DOHH2 (cell line): ENCODE measurements around the gene CDK17.

ENCODE experiments used
- H3F3A ChIP-seq: fragments of 200-600 bp; sonication (generic), shearing (Covaris generic); 2 replicates; pipeline ENCODE4 v1.6.0; 2016; ENCODE audit warnings: antibody characterized with exemption, mild to moderate bottlenecking; ENCODE audit not compliant: control insufficient read depth, insufficient read depth
- H3K27ac ChIP-seq: fragments of 200-600 bp; sonication (generic); 2 replicates; pipeline ENCODE4 v1.5.1; 2014; ENCODE audit warnings: low read depth, mild to moderate bottlenecking, low read length, moderate library complexity
- H3K27me3 ChIP-seq: fragments of 200-600 bp; sonication (generic); 2 replicates; pipeline ENCODE4 v1.6.1; 2014; ENCODE audit warnings: mild to moderate bottlenecking, low read length, mixed read lengths; ENCODE audit not compliant: control insufficient read depth
- H3K36me3 ChIP-seq: fragments of 200-600 bp; sonication (generic); 2 replicates; pipeline ENCODE4 v1.6.1; 2014; ENCODE audit warnings: mild to moderate bottlenecking, low read length, moderate library complexity, mixed read lengths; ENCODE audit not compliant: control insufficient read depth
- H3K4me1 ChIP-seq: fragments of 200-600 bp; sonication (generic); 2 replicates; pipeline ENCODE4 v1.6.1; 2014; ENCODE audit warnings: mild to moderate bottlenecking, low read length, mixed read lengths; ENCODE audit not compliant: control insufficient read depth
- H3K4me2 ChIP-seq: fragments of 200-600 bp; sonication (generic); 2 replicates; pipeline ENCODE4 v1.6.0; 2014; ENCODE audit warnings: mild to moderate bottlenecking, low read length, moderate library complexity
- H3K4me3 ChIP-seq: fragments of 200-600 bp; sonication (generic); 2 replicates; pipeline ENCODE4 v1.5.1; 2014; ENCODE audit warnings: mild to moderate bottlenecking, low read length, mixed read lengths
- H3K79me2 ChIP-seq: fragments of 200-600 bp; sonication (generic); 2 replicates; pipeline ENCODE4 v1.6.1; 2014; ENCODE audit warnings: mild to moderate bottlenecking, low read length, mixed read lengths; ENCODE audit not compliant: control insufficient read depth
- H3K9me2 ChIP-seq: fragments of 200-600 bp; sonication (generic); replicated peaks from 2 replicates; pipeline ENCODE4 v1.6.1; 2014; ENCODE audit warnings: mild to moderate bottlenecking, low read length, mixed read lengths; ENCODE audit not compliant: control insufficient read depth
- H3K9me3 ChIP-seq: fragments of 200-600 bp; sonication (generic); 2 replicates; pipeline ENCODE4 v1.6.1; 2014; ENCODE audit warnings: antibody characterized with exemption, low read length, mixed read lengths; ENCODE audit not compliant: control insufficient read depth, insufficient read depth
- H4K20me1 ChIP-seq: fragments of 200-600 bp; sonication (generic); 2 replicates; pipeline ENCODE4 v1.6.0; 2014; ENCODE audit warnings: low read depth, mild to moderate bottlenecking, antibody characterized with exemption, low read length, moderate library complexity; ENCODE audit not compliant: control insufficient read depth, insufficient read depth
- CTCF ChIP-seq: fragments of 200-600 bp; sonication (generic); IDR thresholded peaks from one replicate; pipeline ENCODE4 v1.5.1; 2014; ENCODE audit warnings: antibody characterized with exemption, mild to moderate bottlenecking, low read depth, low read length; ENCODE audit not compliant: poor library complexity, severe bottlenecking
- EZH2phosphoT487 ChIP-seq: fragments of 200-600 bp; sonication (generic); IDR thresholded peaks from 2 replicates; pipeline ENCODE4 v1.6.1; 2017; ENCODE audit warnings: borderline replicate concordance, mild to moderate bottlenecking, antibody characterized with exemption, low read length, moderate library complexity, mixed read lengths

The CDK17 gene

DNA sequence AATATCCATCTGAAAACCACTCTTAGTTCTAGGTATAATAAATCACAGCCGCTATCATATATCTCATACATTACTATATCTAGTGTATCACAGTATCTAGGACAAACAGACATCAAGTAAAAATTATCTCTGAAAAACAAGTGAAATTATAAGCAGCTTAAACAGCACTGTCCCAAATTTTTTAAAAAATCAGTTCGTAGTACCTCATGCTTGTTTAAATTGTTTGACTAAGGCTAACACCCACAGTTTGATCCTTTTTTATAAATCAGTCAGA is 33.9 kb downstream of the CDK17 start:
- peaks cover 16% of the 10 kb centered on the region; the same call in 1 of the 2 replicates for H4K20me1 ChIP-seq
- H3K9me2 ChIP-seq, result no peaks in the 10 kb centered on the region
- peaks cover 95% of the 10 kb centered on the region for H3K79me2 ChIP-seq
- H3K27me3 ChIP-seq, result no peaks in the 10 kb centered on the region
- H3K9me3 ChIP-seq, result no peaks in the 10 kb centered on the region
- no peaks in the 10 kb centered on the region; the same call in 1 of the 2 replicates for H3K36me3 ChIP-seq
- no peaks in the 10 kb centered on the region; the same call in 1 of the 2 replicates for H3F3A ChIP-seq
- no peak overlapping the region for H3K27ac ChIP-seq
- H3K4me1 ChIP-seq, result peaks cover 34% of the 10 kb centered on the region
- TF ChIP-seq CTCF, result no peak
- H3K4me3 ChIP-seq, result no peak overlapping the region
- no peak overlapping the region for H3K4me2 ChIP-seq

DNA sequence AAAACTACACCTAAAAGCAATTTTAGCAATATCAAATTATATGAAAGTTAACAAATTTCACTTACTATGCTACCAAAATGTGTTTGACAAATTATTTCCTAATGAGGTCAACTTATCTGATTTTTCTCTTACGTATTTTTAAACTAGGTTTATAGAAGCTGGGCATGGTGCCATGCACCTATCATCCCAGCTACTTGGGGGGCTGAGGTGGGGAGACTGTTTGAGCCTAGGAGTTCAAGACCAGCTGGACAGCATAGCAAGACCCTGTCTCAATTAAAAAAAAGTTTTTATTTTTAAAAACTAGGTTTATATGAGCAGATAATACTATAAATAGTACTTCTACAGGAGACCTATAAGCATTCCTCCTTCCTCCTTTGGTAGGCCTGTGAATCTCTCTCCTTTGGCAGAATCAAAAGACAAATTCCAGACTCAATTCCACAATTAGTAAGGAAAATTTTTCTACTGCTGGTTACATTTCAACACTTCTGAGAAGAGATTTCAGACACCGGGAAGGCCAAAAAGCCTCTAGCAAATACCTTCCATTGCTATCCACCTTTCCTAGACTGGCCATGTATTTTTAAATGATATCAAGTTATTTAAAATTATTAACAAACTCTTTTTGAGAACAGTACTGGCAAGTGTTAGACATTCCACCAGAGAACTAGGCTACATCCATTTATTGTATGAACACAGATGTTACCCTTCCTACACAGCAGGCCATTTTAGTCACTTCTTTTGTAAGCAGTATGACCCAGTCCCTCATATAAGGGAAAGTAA is 34.4 kb downstream of the CDK17 start:
- TF ChIP-seq CTCF (no peak), EZH2phosphoT487 (no peak)
- H3K79me2 ChIP-seq, result peaks cover 95% of the 10 kb centered on the region
- peaks cover 37% of the 10 kb centered on the region for H3K4me1 ChIP-seq
- peaks cover 16% of the 10 kb centered on the region; the same call in 1 of the 2 replicates for H4K20me1 ChIP-seq
- no peak overlapping the region for H3K4me3 ChIP-seq
- no peaks in the 10 kb centered on the region for H3K27me3 ChIP-seq
- peaks cover 2% of the 10 kb centered on the region for H3K36me3 ChIP-seq
- no peaks in the 10 kb centered on the region for H3K9me3 ChIP-seq
- no peaks in the 10 kb centered on the region for H3K9me2 ChIP-seq
- no peak overlapping the region for H3K27ac ChIP-seq
- H3K4me2 ChIP-seq, result no peak overlapping the region
- no peaks in the 10 kb centered on the region; the same call in 1 of the 2 replicates for H3F3A ChIP-seq

- no peaks in the 10 kb centered on the region for H3K27me3 ChIP-seq
- H3K4me2 ChIP-seq, result no peak overlapping the region
- H3K9me3 ChIP-seq, result no peaks in the 10 kb centered on the region
- peaks cover 16% of the 10 kb centered on the region; the same call in 1 of the 2 replicates for H4K20me1 ChIP-seq
- H3K27ac ChIP-seq, result no peak overlapping the region
- H3K79me2 ChIP-seq, result peaks cover 96% of the 10 kb centered on the region
- no peaks in the 10 kb centered on the region for H3K9me2 ChIP-seq
- TF ChIP-seq CTCF, result no peak
- no peak for TF ChIP-seq EZH2phosphoT487
- no peak overlapping the region for H3K4me3 ChIP-seq
- H3K4me1 ChIP-seq, result peaks cover 39% of the 10 kb centered on the region
- H3K36me3 ChIP-seq, result peaks cover 5% of the 10 kb centered on the region
- no peaks in the 10 kb centered on the region; the same call in 1 of the 2 replicates for H3F3A ChIP-seq
These were observed 36.0 kb downstream of the CDK17 start for GRCh38 chr12:96364092-96364700.
